ENCODE results near the gene UVSSA.

The UVSSA gene

DNA sequence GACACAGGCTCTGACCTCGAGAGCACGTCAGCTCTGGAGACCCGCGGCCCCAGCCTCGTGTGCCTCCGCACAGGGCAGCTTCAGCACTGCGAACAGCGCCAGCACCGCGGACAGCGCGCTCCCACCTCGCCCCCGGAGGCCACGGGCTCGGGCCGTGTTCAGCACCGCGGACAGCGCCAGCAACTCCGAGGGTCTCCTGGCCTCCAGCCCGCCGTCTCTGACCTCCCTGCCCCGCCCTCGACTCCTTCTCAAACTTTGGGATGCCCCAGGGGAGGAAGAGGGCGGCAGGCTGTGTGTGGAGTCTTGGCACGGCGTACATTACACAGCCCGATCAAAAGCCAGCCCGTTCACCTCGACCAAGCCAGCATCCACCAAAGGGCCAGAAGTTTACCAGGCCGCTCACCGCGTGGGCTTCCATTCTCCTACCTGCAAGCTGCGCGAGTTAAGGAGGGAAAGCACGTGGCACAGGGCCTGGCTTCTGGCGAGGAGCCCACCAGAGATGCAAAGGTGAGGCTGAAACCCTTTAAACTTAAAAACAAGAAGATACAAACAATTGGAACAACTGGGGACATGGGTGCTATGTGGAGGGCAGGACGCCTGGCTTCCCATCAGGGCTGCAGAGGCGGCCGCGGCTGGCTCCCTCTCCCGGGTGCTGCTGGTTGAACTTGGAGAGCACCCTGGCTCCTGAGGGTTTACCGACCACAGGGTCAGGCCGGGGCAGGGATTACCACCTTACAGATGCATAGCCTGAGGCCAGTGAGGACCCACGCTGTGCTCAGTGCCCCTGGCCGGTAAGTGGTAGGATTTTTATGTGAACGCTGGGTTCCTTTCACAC, 63.7 kb downstream of the UVSSA start:
- Histone ChIP-seq H2AFZ (ENCODE audit: low read depth, low read length) (no peak overlapping the region), H3K9me3 (ENCODE audit: low read length) (peaks cover 3% of the 10 kb centered on the region), H3K36me3 (ENCODE audit: insufficient read depth, low read length) (no peaks in the 10 kb centered on the region), H3K4me3 (ENCODE audit: low read length) (no peak overlapping the region), H3K27me3 (ENCODE audit: insufficient read depth, low read length) (peaks cover 68% of the 10 kb centered on the region), H3K4me1 (ENCODE audit: insufficient read depth, low read length) (no peaks in the 10 kb centered on the region)

DNA sequence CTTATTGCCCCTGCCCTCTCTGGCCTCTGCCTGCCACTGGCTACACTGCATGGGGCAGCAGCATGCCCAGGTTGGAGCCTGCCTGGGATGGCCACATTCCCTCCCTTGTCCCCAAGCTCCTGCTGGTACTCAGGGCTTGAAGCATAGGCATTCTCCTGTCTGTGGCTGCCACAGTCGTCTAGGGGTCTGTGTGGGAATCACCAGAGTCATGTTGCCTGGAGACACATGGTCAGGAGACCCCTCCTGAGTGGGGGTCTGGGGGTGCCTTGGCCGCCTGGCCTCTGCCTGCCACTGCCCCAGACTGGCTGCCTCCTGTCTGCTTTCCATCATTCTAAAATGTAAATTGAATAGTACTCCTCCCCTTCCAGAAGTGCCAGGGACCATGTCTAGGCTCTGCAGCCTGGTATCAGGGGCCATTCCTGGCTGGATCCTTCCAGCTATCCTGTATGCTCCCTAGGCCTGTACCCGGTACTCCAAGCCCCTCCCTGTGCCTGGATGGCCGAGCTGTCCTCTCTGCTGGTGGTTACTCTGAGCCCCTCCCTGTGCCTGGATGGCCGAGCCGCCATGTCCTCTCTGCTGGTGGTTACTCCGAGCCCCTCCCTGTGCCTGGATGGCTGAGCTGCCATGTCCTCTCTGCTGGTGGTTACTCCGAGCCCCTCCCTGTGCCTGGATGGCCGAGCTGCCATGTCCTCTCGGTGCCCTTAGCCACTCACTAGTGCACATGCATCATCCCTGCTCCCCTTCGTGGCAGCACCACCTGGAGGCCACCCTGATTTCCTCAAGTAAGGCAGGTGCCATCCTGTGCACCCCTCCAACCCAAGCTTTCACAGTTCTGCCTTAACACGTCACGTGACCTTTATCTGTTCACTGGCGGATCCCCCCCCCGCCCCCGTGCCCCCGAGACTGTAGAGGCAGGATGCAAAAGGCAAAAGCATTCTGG, 64.7 kb downstream of the UVSSA start:
- no peaks in the 10 kb centered on the region for H3K36me3 ChIP-seq (ENCODE audit: insufficient read depth, low read length)
- H3K9me3 ChIP-seq (ENCODE audit: low read length) = no peaks in the 10 kb centered on the region
- H2AFZ ChIP-seq (ENCODE audit: low read depth, low read length) = no peak overlapping the region
- no peak overlapping the region for H3K4me3 ChIP-seq (ENCODE audit: low read length)
- no peaks in the 10 kb centered on the region for H3K4me1 ChIP-seq (ENCODE audit: insufficient read depth, low read length)
- H3K27me3 ChIP-seq (ENCODE audit: insufficient read depth, low read length) = peaks cover 67% of the 10 kb centered on the region

DNA sequence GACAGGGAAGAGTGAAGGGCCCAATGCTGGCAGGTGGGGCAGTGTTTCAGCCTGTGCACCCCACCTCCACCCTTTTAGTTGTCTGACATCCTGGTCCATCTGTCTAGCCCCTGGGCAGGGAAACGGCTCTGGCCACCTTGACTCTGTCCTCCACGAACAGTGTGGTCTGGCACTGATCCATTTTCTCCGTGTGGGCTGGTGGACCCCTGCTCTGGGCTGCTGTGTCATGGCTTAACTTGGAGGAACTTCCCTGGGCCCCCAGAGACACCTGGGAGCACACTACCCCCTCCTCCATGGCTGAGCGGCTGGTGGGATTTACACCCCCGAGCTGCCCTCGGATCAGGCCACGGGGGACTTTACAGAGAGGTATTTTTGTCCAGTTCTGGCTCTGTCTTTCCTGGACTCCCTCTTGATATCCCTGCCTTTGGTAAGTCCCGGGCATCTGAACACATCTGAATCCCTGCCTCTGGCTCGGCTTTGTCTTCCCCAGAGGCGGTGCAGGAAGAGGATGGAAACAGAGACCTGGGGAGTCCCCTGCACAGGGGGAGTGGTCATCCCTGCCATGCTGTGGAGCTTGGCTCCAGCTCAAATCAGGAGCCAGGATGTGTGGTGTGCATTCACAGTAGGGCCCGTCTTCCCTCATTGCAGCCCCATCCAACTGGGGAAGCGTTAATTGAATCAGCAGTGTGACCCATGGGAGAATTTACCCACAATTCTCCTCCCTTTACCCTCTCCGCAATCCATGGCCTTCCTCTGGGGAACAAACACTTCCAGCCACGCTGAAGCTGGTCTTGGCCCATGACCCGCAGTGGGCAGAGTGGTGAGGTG, 65.6 kb downstream of the UVSSA start:
- H2AFZ ChIP-seq (ENCODE audit: low read depth, low read length) = no peak overlapping the region
- no peaks in the 10 kb centered on the region for H3K4me1 ChIP-seq (ENCODE audit: insufficient read depth, low read length)
- no peaks in the 10 kb centered on the region for H3K36me3 ChIP-seq (ENCODE audit: insufficient read depth, low read length)
- H3K27me3 ChIP-seq (ENCODE audit: insufficient read depth, low read length) = peaks cover 65% of the 10 kb centered on the region
- H3K4me3 ChIP-seq (ENCODE audit: low read length) = no peak overlapping the region
- no peaks in the 10 kb centered on the region for H3K9me3 ChIP-seq (ENCODE audit: low read length)

DNA sequence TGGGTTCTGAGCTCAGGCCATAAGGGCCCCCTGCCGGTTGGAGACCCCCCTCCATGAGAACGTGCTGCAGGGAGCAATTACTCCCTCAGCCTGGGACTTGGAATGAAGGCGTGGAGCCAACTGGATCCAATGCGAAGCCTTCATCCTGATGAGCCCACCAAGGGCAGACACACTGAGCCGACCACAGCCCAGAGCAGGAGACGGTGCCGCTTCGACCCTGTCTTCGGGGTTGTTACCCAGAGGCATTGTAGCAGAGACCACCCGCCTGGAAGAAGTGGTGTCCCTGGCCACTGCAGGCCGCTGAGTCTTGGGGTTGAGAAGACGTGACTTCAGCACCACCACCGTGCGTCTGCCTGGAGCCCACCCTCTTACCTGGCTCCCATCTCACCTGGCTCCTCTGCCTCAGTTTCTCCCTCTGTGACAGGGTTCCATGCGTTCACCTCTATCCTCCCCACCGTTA, 66.2 kb downstream of the UVSSA start:
- Histone ChIP-seq H3K9me3 (ENCODE audit: low read length) (no peaks in the 10 kb centered on the region), H3K27me3 (ENCODE audit: insufficient read depth, low read length) (peaks cover 66% of the 10 kb centered on the region), H2AFZ (ENCODE audit: low read depth, low read length) (no peak overlapping the region), H3K4me3 (ENCODE audit: low read length) (no peak overlapping the region), H3K36me3 (ENCODE audit: insufficient read depth, low read length) (no peaks in the 10 kb centered on the region), H3K4me1 (ENCODE audit: insufficient read depth, low read length) (no peaks in the 10 kb centered on the region)

DNA sequence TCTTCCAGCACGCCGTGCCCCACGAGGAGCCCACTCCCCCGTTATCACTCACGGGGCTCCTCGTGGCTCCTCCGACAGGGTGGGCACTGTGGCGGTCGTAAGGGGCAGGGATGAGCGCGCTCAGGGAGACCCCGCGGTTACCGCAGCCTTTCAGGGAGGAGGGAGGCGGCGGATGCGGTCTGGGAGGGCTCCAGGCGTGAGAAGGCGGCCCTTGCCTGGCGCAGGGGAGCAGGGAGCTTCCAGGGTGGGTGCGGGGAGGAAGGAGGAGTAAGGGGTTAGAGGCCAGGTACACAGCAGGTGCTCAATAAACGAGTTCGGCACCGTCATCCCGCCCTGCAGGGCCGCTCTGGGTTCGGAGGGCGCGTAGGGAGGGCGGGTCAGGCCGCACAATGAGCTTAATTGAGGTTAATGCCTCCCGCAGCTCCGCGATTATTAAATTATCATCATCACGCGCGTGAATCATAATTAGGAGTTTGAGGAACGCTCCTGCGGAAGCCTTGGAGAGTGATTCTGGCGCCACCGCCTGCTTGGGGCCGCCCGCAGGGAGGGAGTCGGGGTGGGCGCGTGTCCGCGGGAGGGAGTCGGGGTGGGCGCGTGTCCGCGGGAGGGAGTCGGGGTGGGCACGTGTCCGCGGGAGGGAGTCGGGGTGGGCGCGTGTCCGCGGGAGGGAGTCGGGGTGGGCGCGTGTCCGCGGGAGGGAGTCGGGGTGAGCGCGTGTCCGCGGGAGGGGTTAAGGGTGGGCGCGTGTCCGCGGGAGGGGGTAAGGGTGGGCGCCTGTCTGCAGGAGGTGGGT, 66.9 kb downstream of the UVSSA start:
- Histone ChIP-seq H2AFZ (ENCODE audit: low read depth, low read length) (no peak overlapping the region), H3K9me3 (ENCODE audit: low read length) (no peaks in the 10 kb centered on the region), H3K4me1 (ENCODE audit: insufficient read depth, low read length) (no peaks in the 10 kb centered on the region), H3K4me3 (ENCODE audit: low read length) (no peak overlapping the region), H3K36me3 (ENCODE audit: insufficient read depth, low read length) (no peaks in the 10 kb centered on the region), H3K27me3 (ENCODE audit: insufficient read depth, low read length) (peaks cover 61% of the 10 kb centered on the region)

DNA sequence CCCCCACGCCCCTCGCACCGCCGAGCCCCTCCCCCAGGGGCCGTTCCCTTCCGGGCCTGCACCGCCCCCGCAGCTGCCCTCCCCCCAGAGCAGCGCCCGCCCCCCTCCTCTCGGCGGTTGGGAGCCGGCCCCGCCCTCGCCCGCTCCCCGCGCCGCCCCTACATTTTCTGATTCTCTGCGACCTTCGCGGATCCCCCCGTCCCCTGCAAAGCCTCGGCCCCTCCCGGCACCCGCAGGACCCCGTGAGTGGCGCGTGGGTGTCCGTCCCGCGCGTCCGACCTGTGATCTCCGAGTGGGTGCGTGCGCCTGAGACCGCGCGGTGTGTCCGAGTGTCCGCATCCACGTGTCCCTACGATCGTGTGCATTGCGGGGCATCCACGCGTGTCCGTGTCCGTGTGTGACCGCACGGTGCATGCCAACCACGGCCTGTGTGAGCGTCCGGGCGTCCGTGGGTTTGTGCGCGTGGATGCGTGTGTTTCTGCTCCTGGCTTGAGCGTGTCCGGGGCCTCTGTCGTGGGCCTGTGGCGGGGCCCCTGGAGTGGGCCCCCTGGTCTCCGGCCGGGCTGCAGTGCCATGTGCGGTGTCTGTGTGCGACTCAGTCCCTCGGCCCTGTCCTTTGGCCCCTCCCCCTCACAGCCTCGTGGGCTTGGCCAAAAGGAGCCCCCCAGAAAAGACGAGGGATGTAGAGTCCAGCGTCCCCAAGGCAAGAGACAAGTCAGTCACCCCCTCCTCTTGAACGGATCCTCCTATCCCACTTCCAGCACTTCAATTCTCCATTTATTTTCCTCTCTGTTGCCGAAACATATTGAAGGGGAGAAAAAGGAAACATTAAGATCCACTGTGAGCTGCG, 68.0 kb downstream of the UVSSA start:
- Histone ChIP-seq H2AFZ (ENCODE audit: low read depth, low read length) (no peak overlapping the region), H3K36me3 (ENCODE audit: insufficient read depth, low read length) (no peaks in the 10 kb centered on the region), H3K27me3 (ENCODE audit: insufficient read depth, low read length) (peaks cover 52% of the 10 kb centered on the region), H3K4me1 (ENCODE audit: insufficient read depth, low read length) (no peaks in the 10 kb centered on the region), H3K4me3 (ENCODE audit: low read length) (no peak overlapping the region), H3K9me3 (ENCODE audit: low read length) (no peaks in the 10 kb centered on the region)

DNA sequence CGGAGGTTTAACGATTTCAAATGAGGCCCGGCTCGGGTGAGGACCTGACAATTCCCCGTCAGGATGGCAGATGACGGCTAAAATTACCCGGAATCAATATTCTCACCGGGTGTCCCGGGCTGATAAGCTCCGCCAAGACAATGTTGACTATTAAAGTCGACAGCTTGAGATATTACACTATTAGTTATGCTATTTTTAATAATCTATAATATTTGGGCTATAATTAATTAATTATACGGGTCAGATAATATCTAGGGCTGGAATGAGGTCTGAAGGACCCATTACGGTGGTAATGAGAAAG, 68.6 kb downstream of the UVSSA start:
- peaks cover 52% of the 10 kb centered on the region for H3K27me3 ChIP-seq (ENCODE audit: insufficient read depth, low read length)
- H3K9me3 ChIP-seq (ENCODE audit: low read length) = no peaks in the 10 kb centered on the region
- no peak overlapping the region for H3K4me3 ChIP-seq (ENCODE audit: low read length)
- no peaks in the 10 kb centered on the region for H3K36me3 ChIP-seq (ENCODE audit: insufficient read depth, low read length)
- no peak overlapping the region for H2AFZ ChIP-seq (ENCODE audit: low read depth, low read length)
- no peaks in the 10 kb centered on the region for H3K4me1 ChIP-seq (ENCODE audit: insufficient read depth, low read length)

DNA sequence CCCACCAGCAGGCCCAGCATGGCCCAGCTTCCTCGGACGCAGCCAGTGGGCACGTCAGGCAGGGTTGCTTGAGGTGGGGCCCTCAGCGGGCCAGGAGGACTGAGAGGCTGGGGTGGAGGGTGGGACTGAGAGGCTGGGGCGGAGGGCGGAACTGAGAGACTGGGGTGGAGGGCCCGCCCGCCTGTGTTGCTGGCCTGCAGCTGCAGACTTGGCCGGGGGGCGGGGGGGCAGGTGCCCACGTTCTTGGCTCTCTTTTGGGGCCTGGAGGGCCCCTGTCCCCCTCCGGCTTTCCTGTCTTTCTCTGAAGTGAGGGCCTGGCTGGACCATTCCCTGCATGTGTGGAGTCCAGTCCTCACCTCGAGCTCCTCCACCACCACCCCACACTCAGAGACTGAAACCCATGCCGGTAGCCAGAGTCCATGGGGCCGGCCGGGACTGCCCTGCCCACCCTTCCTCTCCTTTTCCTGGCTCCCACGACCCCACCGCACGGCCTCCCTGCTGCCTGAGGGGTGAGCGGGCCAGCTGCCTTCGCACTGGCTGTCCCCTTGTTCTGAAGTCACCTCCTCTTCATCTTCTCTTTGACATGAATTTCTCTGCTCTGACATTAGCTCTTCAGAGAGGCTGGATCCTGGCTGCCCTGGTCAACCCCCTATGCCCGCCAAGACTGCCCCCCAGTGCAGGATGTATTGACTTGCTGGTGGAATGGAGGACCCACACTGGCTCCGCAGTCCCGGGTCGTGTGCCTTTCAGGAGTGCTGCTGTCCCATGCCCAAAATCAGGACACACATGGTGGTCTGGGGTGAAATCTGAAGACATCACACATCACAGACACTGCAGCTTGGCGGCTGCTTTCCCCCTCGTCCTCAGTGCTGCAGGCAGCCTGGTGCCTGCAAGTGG, 69.3 kb downstream of the UVSSA start:
- peaks cover 49% of the 10 kb centered on the region for H3K27me3 ChIP-seq (ENCODE audit: insufficient read depth, low read length)

DNA sequence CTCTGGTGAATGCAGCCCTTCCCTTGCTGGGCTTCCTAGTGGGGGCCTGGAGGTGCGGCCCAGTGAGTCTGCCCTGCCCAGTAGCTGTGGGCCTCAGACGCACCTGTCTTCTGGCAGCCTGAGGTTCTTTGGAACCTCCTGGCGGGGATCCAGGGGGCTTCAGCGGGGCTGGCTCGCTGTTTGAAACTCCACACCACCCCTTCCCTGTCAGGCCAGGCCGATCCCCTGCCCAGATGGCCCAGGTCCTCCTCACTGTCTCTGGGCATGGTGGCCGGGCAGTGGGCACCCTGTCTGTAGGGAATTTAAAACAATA, 69.9 kb downstream of the UVSSA start:
- no peaks in the 10 kb centered on the region for H3K9me3 ChIP-seq (ENCODE audit: low read length)
- H3K4me1 ChIP-seq (ENCODE audit: insufficient read depth, low read length) = no peaks in the 10 kb centered on the region
- no peaks in the 10 kb centered on the region for H3K36me3 ChIP-seq (ENCODE audit: insufficient read depth, low read length)
- H3K27me3 ChIP-seq (ENCODE audit: insufficient read depth, low read length) = peaks cover 44% of the 10 kb centered on the region
- H3K4me3 ChIP-seq (ENCODE audit: low read length) = no peak overlapping the region
- H2AFZ ChIP-seq (ENCODE audit: low read depth, low read length) = no peak overlapping the region

More for the DNA sequence above, 69.3 kb downstream of the UVSSA start:
- Histone ChIP-seq H3K4me3 (ENCODE audit: low read length) (no peak overlapping the region), H3K4me1 (ENCODE audit: insufficient read depth, low read length) (no peaks in the 10 kb centered on the region), H3K9me3 (ENCODE audit: low read length) (no peaks in the 10 kb centered on the region), H2AFZ (ENCODE audit: low read depth, low read length) (no peak overlapping the region), H3K36me3 (ENCODE audit: insufficient read depth, low read length) (no peaks in the 10 kb centered on the region)

DNA sequence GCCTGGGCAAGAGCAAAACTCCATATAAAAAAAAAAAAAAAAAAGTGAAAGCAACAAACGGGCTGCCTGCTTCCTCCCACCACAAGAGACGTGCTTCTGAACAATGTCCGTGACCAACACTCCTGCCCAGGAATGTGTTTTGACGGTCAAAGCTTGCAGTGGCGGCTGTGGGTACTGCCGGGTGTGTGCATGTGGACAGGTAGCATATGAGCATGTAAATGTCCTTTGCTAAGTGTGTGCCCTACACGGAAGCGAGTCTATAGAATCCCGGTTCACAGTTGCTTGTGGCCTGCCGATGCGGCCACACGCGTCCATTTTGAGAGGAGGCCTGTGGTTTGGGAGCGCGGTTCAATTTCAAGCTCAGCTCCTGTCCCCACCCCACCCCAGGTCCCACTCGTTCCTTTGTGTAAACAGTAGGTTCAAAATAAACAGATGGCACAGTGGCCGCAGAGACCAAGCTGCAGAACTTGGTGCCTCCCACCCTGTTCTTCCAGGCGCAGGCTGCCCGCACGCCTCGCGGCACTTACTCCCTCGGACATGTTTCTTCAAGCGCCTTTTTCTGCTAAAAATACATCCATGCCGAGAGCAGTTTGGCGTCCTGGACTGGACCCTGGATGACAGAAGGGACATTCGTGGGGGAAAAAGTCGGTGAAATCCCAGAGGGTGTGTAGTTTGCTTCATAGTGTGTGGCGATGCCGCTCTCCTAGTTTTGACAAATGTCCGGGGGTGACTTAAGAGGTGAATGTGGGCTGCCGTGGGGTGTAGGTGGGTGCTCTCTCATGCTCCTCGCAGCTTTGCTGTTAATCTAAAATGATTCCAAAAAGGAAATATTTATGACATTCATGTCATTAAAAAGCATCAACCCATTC, 70.7 kb downstream of the UVSSA start:
- Histone ChIP-seq H3K27me3 (ENCODE audit: insufficient read depth, low read length) (peaks cover 38% of the 10 kb centered on the region), H3K9me3 (ENCODE audit: low read length) (no peaks in the 10 kb centered on the region), H3K4me1 (ENCODE audit: insufficient read depth, low read length) (no peaks in the 10 kb centered on the region)

More for the DNA sequence above, 70.7 kb downstream of the UVSSA start:
- Histone ChIP-seq H3K36me3 (ENCODE audit: insufficient read depth, low read length) (no peaks in the 10 kb centered on the region), H2AFZ (ENCODE audit: low read depth, low read length) (no peak overlapping the region), H3K4me3 (ENCODE audit: low read length) (no peak overlapping the region)
